Measurements from ENCODE around the gene WDR17. TPM values are rescaled to one million over a fixed set of nuclear protein-coding genes. Genes with fewer than 3 reads are reported as not detected.
"Not testable (repeated sequence)": the region's sequence is repeated elsewhere in the genome, so short reads cannot be mapped to it uniquely, and the experiment has no call there.

The WDR17 gene
- total and polyA plus RNA-seq, 2 donors (not counting 3 experiments of a cell fraction or from before 2014, with no cell fraction given) = 0.07 to 0.42 TPM

- no peak overlapping the region for H2AFZ ChIP-seq (ENCODE audit: low read depth, low read length)
- BruUV-seq (replicated peaks) = no TSS peak
Measured at GRCh38 chr4:176210579-176211296, 145.1 kb downstream of the WDR17 start.

GRCh38 chr4:176212351-176212750 is 146.7 kb downstream of the WDR17 start:
- H3K27ac ChIP-seq (ENCODE audit: insufficient read depth, low read depth, low read length); H3K4me1 ChIP-seq (ENCODE audit: control insufficient read depth, extremely low read depth, insufficient read depth, low read length); BruUV-seq (replicated peaks); intact Hi-C loops (cut with micrococcal nuclease); H3K9me3 ChIP-seq (replicated peaks; ENCODE audit: control insufficient read depth, insufficient read depth, low read length); POLR2A ChIA-PET; H3K79me2 ChIP-seq (ENCODE audit: control insufficient read depth, insufficient read depth, low read length); FAIRE-seq; dilution Hi-C loops (cut with MboI; ENCODE audit: extremely low pct_ligation_motif_present, low sequenced_read_pairs); H3K27me3 ChIP-seq (ENCODE audit: control insufficient read depth in 2 of 2, insufficient read depth in 2 of 2, low read length in 2 of 2); H2AFZ ChIP-seq (ENCODE audit: low read depth, low read length); H3K9ac ChIP-seq (replicated peaks; ENCODE audit: extremely low read depth, insufficient read depth, low read length); H3K4me3 ChIP-seq (replicated peaks in 1 of 3; ENCODE audit: insufficient read depth in 1 of 3, low read depth in 1 of 3, low read length in 3 of 3); H4K20me1 ChIP-seq (replicated peaks; ENCODE audit: control insufficient read depth, extremely low read depth, insufficient read depth, low read length); H3K9me1 ChIP-seq (replicated peaks; ENCODE audit: control insufficient read depth, extremely low read depth, insufficient read depth, low read length); DNase-seq (ENCODE audit: low read depth, low spot score); H3K36me3 ChIP-seq (ENCODE audit: control insufficient read depth in 2 of 2, extremely low read depth in 1 of 2, insufficient read depth in 2 of 2, low read length in 2 of 2); H3K4me2 ChIP-seq (ENCODE audit: insufficient read depth, low read length); CTCF ChIA-PET: not testable (repeated sequence)

More at GRCh38 chr4:176210579-176211296, 145.1 kb downstream of the WDR17 start:
- Histone ChIP-seq H3K4me3 (replicated peaks in 1 of 3; ENCODE audit: insufficient read depth in 1 of 3, low read depth in 1 of 3, low read length in 3 of 3) (no peak overlapping the region), H3K9me3 (replicated peaks; ENCODE audit: control insufficient read depth, insufficient read depth, low read length) (no peaks in the 10 kb centered on the region), H3K27me3 (ENCODE audit: control insufficient read depth in 2 of 2, insufficient read depth in 2 of 2, low read length in 2 of 2) (no peaks in the 10 kb centered on the region), H3K9ac (replicated peaks; ENCODE audit: extremely low read depth, insufficient read depth, low read length) (no peak overlapping the region), H3K9me1 (replicated peaks; ENCODE audit: control insufficient read depth, extremely low read depth, insufficient read depth, low read length) (no peaks in the 10 kb centered on the region), H3K27ac (ENCODE audit: insufficient read depth, low read depth, low read length) (no peak overlapping the region), H3K4me2 (ENCODE audit: insufficient read depth, low read length) (no peak overlapping the region), H3K36me3 (ENCODE audit: control insufficient read depth in 2 of 2, extremely low read depth in 1 of 2, insufficient read depth in 2 of 2, low read length in 2 of 2) (no peaks in the 10 kb centered on the region), H4K20me1 (replicated peaks; ENCODE audit: control insufficient read depth, extremely low read depth, insufficient read depth, low read length) (no peaks in the 10 kb centered on the region), H3K4me1 (ENCODE audit: control insufficient read depth, extremely low read depth, insufficient read depth, low read length) (no peaks in the 10 kb centered on the region), H3K79me2 (ENCODE audit: control insufficient read depth, insufficient read depth, low read length) (no peaks in the 10 kb centered on the region)
- intact Hi-C loops (cut with micrococcal nuclease) = no loop called here
- TF ChIP-seq FOS (IDR thresholded peaks at IDR 0.05; ENCODE audit: borderline replicate concordance, insufficient read depth, low read length) = no peak
- TF ChIP-seq GATA2 (IDR thresholded peaks at IDR 0.05; ENCODE audit: insufficient read depth, insufficient read length, low read depth, low read length) = no peak
- no peak for TF ChIP-seq POLR2AphosphoS5 (IDR thresholded peaks at IDR 0.05; ENCODE audit: insufficient read depth, low read depth, low read length)
- no peak for TF ChIP-seq MAX (IDR thresholded peaks at IDR 0.05; ENCODE audit: insufficient read depth, insufficient read length)
- no peak for TF ChIP-seq CTCF (IDR thresholded peaks at IDR 0.05; ENCODE audit: extremely low read depth in 1 of 2, insufficient read depth in 1 of 2, low read depth in 1 of 2, low read length in 2 of 2)
- TF ChIP-seq MYC (IDR thresholded peaks at IDR 0.05; ENCODE audit: low read depth, low read length) = no peak
- TF ChIP-seq EZH2 (IDR thresholded peaks at IDR 0.05; ENCODE audit: borderline replicate concordance, low read depth, low read length, severe bottlenecking) = no peak
- TF ChIP-seq POLR2A (IDR thresholded peaks at IDR 0.05; ENCODE audit: low read depth, low read length) = no peak
- TF ChIP-seq JUN (IDR thresholded peaks at IDR 0.05; ENCODE audit: borderline replicate concordance, insufficient read depth, insufficient read length, low read depth) = no peak
- ChIA-PET POLR2A (no interaction called here), CTCF (interaction anchor here (0.9 to 1.0 kb wide), 2 partner anchors 9 to 32 kb away, joined by 3 read pairs; no protein-coding TSS in a partner anchor)
- dilution Hi-C loops (cut with MboI; ENCODE audit: extremely low pct_ligation_motif_present, low sequenced_read_pairs) = no loop called here
- DNase-seq (ENCODE audit: low read depth, low spot score) (no peak), FAIRE-seq (no peak)

Measured in endothelial cell of umbilical vein (primary cell).